Activated CD4-positive, CD25-positive, alpha-beta regulatory T cell treated with anti-CD3 and anti-CD28 coated beads, Interleukin-2, amount 50 U/mL, for 72 hours (primary cell): Measurements from ENCODE around the gene MAGI2.

ENCODE experiments used
- DNase-seq: peaks from one replicate; pipeline ENCODE4 v3.0.0; 2021

Gene MAGI2

GRCh38 chr7:79361214-79361613 is 92.3 kb downstream of the MAGI2 start:
- no peak for DNase-seq

GRCh38 chr7:79359827-79360226 is 93.6 kb downstream of the MAGI2 start:
- DNase-seq = no peak

GRCh38 chr7:79357101-79357500 is 96.4 kb downstream of the MAGI2 start:
- no peak for DNase-seq

- DNase-seq = no peak
Measured at GRCh38 chr7:79353720-79354468, 99.6 kb downstream of the MAGI2 start.

- no peak for DNase-seq
Measured at GRCh38 chr7:79352323-79352722, 101.1 kb downstream of the MAGI2 start.

- no peak for DNase-seq
Measured at GRCh38 chr7:79347351-79347750, 106.1 kb downstream of the MAGI2 start.

GRCh38 chr7:79341902-79342301 is 111.6 kb downstream of the MAGI2 start:
- DNase-seq = no peak

GRCh38 chr7:79340212-79340611 is 113.3 kb downstream of the MAGI2 start:
- DNase-seq = no peak

GRCh38 chr7:79339208-79339925 is 114.1 kb downstream of the MAGI2 start:
- no peak for DNase-seq

- DNase-seq = no peak
Measured at GRCh38 chr7:79337717-79338116, 115.8 kb downstream of the MAGI2 start.

- no peak for DNase-seq
Measured at GRCh38 chr7:79334841-79335240, 118.6 kb downstream of the MAGI2 start.

GRCh38 chr7:79334334-79334733 is 119.1 kb downstream of the MAGI2 start:
- DNase-seq = no peak

- no peak for DNase-seq
Measured at GRCh38 chr7:79332091-79332490, 121.4 kb downstream of the MAGI2 start.

GRCh38 chr7:79329464-79329863 is 124.0 kb downstream of the MAGI2 start:
- DNase-seq = no peak

GRCh38 chr7:79320741-79321473 is 132.6 kb downstream of the MAGI2 start:
- DNase-seq = no peak

GRCh38 chr7:79319369-79319768 is 134.1 kb downstream of the MAGI2 start:
- DNase-seq = no peak

GRCh38 chr7:79317728-79318127 is 135.7 kb downstream of the MAGI2 start:
- DNase-seq = no peak

GRCh38 chr7:79312022-79312421 is 141.4 kb downstream of the MAGI2 start:
- no peak for DNase-seq

GRCh38 chr7:79308192-79308591 is 145.3 kb downstream of the MAGI2 start:
- DNase-seq = no peak

GRCh38 chr7:79307376-79307775 is 146.1 kb downstream of the MAGI2 start:
- DNase-seq = no peak

- no peak for DNase-seq
Measured at GRCh38 chr7:79304711-79305110, 148.8 kb downstream of the MAGI2 start.

- DNase-seq = no peak
Measured at GRCh38 chr7:79302293-79302692, 151.2 kb downstream of the MAGI2 start.

GRCh38 chr7:79301419-79301818 is 152.0 kb downstream of the MAGI2 start:
- no peak for DNase-seq

- no peak for DNase-seq
Measured at GRCh38 chr7:79300573-79300972, 152.9 kb downstream of the MAGI2 start.
